ENCODE measurements around the gene SP3.

DNA sequence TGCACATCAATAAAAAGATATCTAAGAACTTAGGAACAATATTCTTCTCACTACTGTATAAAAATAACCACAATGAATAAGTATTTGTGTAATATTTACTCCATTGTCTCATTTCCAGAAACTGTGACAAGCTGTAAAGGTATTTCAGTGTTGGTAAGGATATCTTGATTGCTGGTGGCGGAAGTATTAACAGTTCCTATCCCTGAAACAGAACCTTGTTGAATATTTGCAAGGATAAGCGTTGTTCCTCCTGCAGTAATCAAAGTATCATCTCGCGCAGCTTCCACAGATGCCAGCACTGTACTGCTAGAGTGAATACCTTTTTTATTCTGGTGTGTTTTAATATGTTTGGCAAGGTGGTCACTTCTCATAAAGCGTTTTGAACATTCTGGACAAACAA, 55.3 kb downstream of the SP3 start:
- no peak for TF ChIP-seq POLR2A (IDR thresholded peaks at IDR 0.05)
- TF ChIP-seq, protein P1, sequence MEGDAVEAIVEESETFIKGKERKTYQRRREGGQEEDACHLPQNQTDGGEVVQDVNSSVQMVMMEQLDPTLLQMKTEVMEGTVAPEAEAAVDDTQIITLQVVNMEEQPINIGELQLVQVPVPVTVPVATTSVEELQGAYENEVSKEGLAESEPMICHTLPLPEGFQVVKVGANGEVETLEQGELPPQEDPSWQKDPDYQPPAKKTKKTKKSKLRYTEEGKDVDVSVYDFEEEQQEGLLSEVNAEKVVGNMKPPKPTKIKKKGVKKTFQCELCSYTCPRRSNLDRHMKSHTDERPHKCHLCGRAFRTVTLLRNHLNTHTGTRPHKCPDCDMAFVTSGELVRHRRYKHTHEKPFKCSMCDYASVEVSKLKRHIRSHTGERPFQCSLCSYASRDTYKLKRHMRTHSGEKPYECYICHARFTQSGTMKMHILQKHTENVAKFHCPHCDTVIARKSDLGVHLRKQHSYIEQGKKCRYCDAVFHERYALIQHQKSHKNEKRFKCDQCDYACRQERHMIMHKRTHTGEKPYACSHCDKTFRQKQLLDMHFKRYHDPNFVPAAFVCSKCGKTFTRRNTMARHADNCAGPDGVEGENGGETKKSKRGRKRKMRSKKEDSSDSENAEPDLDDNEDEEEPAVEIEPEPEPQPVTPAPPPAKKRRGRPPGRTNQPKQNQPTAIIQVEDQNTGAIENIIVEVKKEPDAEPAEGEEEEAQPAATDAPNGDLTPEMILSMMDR (IDR thresholded peaks at IDR 0.05), result no peak
